Measurements from ENCODE around the gene EPB41L4B. TPM values are rescaled to one million over a fixed set of nuclear protein-coding genes. Genes with fewer than 3 reads are reported as not detected.

EPB41L4B gene
- total and polyA plus RNA-seq, 2 of the 13 experiments (the other 11 are each of a cell fraction or from before 2014, with no cell fraction given) = 17.6 to 22.1 TPM

GRCh38 chr9:109272745-109273144 is 48.1 kb downstream of the EPB41L4B start (continued):
- TF ChIP-seq CCAR2 (optimal IDR thresholded peaks at IDR 0.05; ENCODE audit: low read depth, low read length) (no peak), ZNF580 (CRISPR knock-in tag; IDR thresholded peaks at IDR 0.05; ENCODE audit: borderline replicate concordance, low read depth) (no peak), STAG1 (CRISPR knock-in tag; IDR thresholded peaks at IDR 0.05) (no peak), ZNF280D (CRISPR knock-in tag; IDR thresholded peaks at IDR 0.05) (no peak), PHB2 (IDR thresholded peaks at IDR 0.05; ENCODE audit: partially characterized antibody) (no peak), NFYC (CRISPR knock-in tag; IDR thresholded peaks at IDR 0.05) (no peak), ZNF333 (CRISPR knock-in tag; IDR thresholded peaks at IDR 0.05; ENCODE audit: borderline replicate concordance) (no peak), ZNF629 (CRISPR knock-in tag; conservative IDR thresholded peaks at IDR 0.05) (no peak)

GRCh38 chr9:109272045-109272444 is 48.8 kb downstream of the EPB41L4B start:
- no peak for TF ChIP-seq MIXL1 (CRISPR knock-in tag; IDR thresholded peaks at IDR 0.05)
- peak; percentile 56; the same call in 1 of the 2 replicates for TF ChIP-seq ZNF121 (CRISPR knock-in tag; IDR thresholded peaks at IDR 0.05)
- FAIRE-seq (no peak), ATAC-seq (no peak), DNase-seq (ENCODE audit: low spot score) (no peak)
- Histone ChIP-seq H3K27ac (ENCODE audit: extremely low read length, insufficient read depth, low read length) (no peak overlapping the region), H3K4me3 (replicated peaks in 1 of 3; ENCODE audit: insufficient read depth in 1 of 3, low read depth in 2 of 3, low read length in 3 of 3) (no peak overlapping the region), H3K36me3 (replicated peaks in 1 of 2; ENCODE audit: control insufficient read depth in 1 of 2, insufficient read depth in 2 of 2, low read length in 2 of 2) (peaks cover 3 to 13% of the 10 kb centered on the region in 2 experiments), H3K27me3 (ENCODE audit: control insufficient read depth in 1 of 2, insufficient read depth in 2 of 2, low read length in 2 of 2) (no peaks in the 10 kb centered on the region), H3K4me2 (ENCODE audit: low read depth, low read length) (no peak overlapping the region), H2AFZ (ENCODE audit: low read length) (no peak overlapping the region), H3K4me1 (ENCODE audit: insufficient read depth, low read length) (peaks cover 17% of the 10 kb centered on the region), H4K20me1 (ENCODE audit: insufficient read depth, low read length) (no peaks in the 10 kb centered on the region), H3K9me3 (ENCODE audit: low read length) (no peaks in the 10 kb centered on the region), H3K79me2 (ENCODE audit: insufficient read depth, low read length) (no peaks in the 10 kb centered on the region), H3K9ac (ENCODE audit: insufficient read depth, low read depth, low read length) (no peak overlapping the region)
- no TSS peak for BruUV-seq (replicated peaks)
- WGBS (ENCODE audit: low lambda C conversion rate) = 93% methylated on average over 4 of the region's 4 CpGs
- intact Hi-C loops (cut with micrococcal nuclease; ENCODE audit: unreplicated experiment) (no loop called here), in situ Hi-C loops (cut with HindIII; ENCODE audit: extremely low pct_ligation_motif_present, low pct_unique_long_range_greater_than_20kb) (no loop called here)
- ChIA-PET CTCF (ENCODE audit: low intra/inter-chr PET ratio, low total read pairs) (no interaction called here), POLR2A (no interaction called here)

All from HepG2 (cell line).